ENCODE results near the gene ABCB9. TPM values are rescaled to one million over a fixed set of nuclear protein-coding genes. Genes with fewer than 3 reads are reported as not detected.

ABCB9 gene
- total RNA-seq, 2 donors from 2014 or later = 4.3 to 4.5 TPM

DNA sequence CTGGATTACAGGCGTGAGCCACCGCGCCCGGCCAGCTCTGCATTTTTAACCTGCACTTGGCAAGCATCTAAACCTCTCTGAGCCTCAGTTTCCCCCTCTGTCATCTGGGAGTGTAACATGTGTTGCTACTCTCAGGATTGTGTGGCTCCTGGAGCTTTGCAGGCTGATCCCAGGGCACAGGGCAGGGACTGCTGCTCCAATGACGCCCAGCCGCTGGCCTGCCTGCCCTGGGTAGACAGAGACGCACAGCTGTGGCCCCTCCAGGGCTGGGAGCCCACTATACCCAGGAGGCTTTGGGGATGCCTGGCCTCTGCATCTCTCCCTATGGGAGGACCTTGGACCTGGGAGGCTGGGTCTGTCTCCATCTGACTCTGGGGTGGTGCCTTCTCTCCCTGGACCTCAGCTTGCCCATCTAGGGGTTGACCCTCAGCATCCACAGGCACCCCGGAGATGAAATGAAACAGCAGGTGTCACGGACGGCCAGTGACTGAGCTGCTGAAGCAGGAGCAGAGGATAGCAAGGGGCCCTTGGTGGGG, 27.9 kb upstream of the ABCB9 start:
- Histone ChIP-seq H3K9me3 (no peaks in the 10 kb centered on the region), H3K27me3 (no peaks in the 10 kb centered on the region), H3K4me3 (no peak overlapping the region), H3K4me1 (no peaks in the 10 kb centered on the region), H3K9ac (ENCODE audit: low read depth in 2 of 2, low read length in 2 of 2) (no peak overlapping the region), H3K27ac (no peak overlapping the region), H3K36me3 (no peaks in the 10 kb centered on the region)
- TF ChIP-seq, protein P1, sequence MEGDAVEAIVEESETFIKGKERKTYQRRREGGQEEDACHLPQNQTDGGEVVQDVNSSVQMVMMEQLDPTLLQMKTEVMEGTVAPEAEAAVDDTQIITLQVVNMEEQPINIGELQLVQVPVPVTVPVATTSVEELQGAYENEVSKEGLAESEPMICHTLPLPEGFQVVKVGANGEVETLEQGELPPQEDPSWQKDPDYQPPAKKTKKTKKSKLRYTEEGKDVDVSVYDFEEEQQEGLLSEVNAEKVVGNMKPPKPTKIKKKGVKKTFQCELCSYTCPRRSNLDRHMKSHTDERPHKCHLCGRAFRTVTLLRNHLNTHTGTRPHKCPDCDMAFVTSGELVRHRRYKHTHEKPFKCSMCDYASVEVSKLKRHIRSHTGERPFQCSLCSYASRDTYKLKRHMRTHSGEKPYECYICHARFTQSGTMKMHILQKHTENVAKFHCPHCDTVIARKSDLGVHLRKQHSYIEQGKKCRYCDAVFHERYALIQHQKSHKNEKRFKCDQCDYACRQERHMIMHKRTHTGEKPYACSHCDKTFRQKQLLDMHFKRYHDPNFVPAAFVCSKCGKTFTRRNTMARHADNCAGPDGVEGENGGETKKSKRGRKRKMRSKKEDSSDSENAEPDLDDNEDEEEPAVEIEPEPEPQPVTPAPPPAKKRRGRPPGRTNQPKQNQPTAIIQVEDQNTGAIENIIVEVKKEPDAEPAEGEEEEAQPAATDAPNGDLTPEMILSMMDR (IDR thresholded peaks at IDR 0.05) = no peak
- DNase-seq = no peak
- intact Hi-C loops (cut with DNase I) = no loop called here

DNA sequence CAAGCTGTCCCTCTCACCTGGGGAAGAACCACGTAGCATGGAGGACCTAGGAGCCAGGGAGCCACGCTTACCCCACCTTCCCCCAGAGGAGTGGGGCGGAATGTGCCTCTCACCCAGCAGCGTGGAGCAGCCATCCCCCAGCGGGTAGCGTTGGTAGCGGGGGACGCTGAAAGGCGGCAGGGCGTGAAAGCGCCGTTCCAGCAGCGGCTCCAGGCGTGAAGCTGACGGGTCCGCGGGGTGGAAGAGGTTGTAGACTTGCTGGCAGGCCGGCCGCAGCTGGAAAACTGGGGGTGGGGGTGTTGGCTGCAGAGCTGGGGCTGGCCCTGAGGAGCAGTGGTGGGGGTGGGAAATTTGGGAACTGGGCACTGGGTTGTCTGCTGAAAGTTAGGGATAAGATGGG, 26.1 kb upstream of the ABCB9 start:
- TF ChIP-seq, protein P1 (IDR thresholded peaks at IDR 0.05) = no peak

DNA sequence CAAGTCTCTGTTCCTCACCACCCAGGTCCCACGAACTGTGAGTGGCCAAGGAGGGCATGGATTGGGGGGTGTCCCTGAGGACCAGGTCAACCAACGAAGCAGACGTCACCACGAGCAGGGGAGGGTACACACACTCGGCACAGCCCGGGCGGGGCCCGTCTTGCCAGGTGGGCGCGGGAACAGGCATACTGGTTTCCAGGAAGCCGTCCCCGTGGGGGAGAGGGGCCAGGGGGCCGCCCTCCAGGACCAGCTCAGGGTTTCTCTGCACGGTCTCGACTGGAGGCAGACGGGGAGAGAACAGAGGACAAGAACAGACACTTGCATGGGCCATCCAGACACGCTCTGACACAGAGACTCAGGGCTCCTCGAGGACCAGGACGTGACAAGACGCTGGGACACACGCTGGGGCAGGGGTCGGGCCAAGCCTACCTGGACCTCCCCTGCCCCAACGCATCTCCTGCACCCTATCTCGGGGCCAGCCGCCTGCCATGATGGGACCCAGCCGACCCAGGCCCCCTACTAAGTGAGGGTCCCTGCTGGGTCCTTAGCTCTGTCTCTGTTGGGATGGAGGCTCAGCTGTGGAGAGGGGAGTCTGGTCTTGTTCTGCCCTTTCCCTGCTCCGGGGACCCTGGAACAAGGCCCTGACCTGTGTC, 25.5 kb upstream of the ABCB9 start:
- H3K27ac ChIP-seq = no peak overlapping the region
- TF ChIP-seq, protein P1 (IDR thresholded peaks at IDR 0.05) = no peak
- H3K36me3 ChIP-seq = no peaks in the 10 kb centered on the region
- no peaks in the 10 kb centered on the region for H3K27me3 ChIP-seq
- no peak for DNase-seq
- no peak overlapping the region for H3K9ac ChIP-seq (ENCODE audit: low read depth in 2 of 2, low read length in 2 of 2)
- H3K9me3 ChIP-seq = no peaks in the 10 kb centered on the region
- H3K4me1 ChIP-seq = no peaks in the 10 kb centered on the region
- H3K4me3 ChIP-seq = no peak overlapping the region
- intact Hi-C loops (cut with DNase I) = no loop called here

More for the DNA sequence above, 26.1 kb upstream of the ABCB9 start:
- no peaks in the 10 kb centered on the region for H3K4me1 ChIP-seq
- no peak for DNase-seq
- no peak overlapping the region for H3K27ac ChIP-seq
- H3K9me3 ChIP-seq = no peaks in the 10 kb centered on the region
- no peak overlapping the region for H3K9ac ChIP-seq (ENCODE audit: low read depth in 2 of 2, low read length in 2 of 2)
- H3K27me3 ChIP-seq = no peaks in the 10 kb centered on the region
- no peak overlapping the region for H3K4me3 ChIP-seq
- no peaks in the 10 kb centered on the region for H3K36me3 ChIP-seq
- intact Hi-C loops (cut with DNase I) = no loop called here

DNA sequence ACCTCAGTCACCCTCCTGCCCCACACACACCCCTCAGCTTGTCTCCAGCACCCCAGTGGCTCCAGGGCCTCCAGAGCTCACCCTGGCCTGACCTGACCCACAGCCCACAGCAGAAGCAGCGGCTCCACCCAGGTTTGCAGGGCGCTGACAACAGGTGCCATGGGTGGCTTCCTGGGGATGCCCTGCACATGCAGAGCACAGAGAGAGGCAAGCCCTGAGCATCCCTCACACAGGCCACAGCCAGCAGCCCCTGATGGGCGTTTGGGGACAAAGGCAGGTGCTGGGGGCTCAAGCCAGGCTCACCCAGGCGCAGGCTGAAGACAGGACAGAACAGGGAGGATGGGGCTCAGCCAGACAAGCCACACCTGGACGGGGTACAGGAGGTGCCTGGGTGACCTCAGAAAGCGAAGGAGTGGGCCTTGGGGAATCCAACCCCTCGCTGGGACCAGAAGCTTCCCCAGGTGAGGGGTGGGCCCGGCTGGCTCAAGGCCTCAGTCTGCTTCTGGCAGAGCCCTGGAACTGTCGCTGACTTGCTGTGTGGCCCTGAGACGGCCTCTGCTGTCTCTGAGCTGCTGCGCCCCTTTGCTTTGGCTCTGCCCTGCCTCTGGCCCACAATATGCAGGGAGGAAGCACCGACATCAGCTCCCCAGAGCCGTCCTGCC, 24.8 kb upstream of the ABCB9 start:
- intact Hi-C loops (cut with DNase I) = no loop called here
- Histone ChIP-seq H3K4me1 (no peaks in the 10 kb centered on the region), H3K27ac (no peak overlapping the region), H3K9ac (ENCODE audit: low read depth in 2 of 2, low read length in 2 of 2) (no peak overlapping the region), H3K4me3 (no peak overlapping the region), H3K27me3 (no peaks in the 10 kb centered on the region), H3K9me3 (no peaks in the 10 kb centered on the region), H3K36me3 (no peaks in the 10 kb centered on the region)
- no peak for DNase-seq
- TF ChIP-seq, protein P1 (IDR thresholded peaks at IDR 0.05) = no peak

DNA sequence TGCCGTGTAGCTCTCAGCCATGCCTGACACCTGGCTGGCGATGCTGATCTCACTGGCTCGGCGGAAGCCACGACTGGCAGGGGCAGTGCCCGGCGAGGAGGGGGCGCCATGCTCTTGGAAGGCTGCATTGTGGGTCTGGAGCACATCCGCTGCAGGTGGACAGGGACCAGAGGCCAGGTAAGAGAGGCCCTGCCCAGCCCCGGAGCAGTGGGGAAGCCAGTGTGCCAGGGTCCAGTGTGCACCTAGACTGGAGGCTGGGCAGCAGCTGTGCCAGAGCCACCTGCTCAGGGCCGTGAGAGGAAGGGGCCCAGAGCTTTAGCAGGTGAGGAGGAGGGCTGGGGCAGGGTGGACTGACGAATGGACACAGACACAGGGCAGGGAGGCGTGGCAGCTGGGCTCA, 24.3 kb upstream of the ABCB9 start:
- H3K9ac ChIP-seq (ENCODE audit: low read depth in 2 of 2, low read length in 2 of 2) = no peak overlapping the region
- H3K4me1 ChIP-seq = no peaks in the 10 kb centered on the region
- H3K36me3 ChIP-seq = no peaks in the 10 kb centered on the region
- H3K4me3 ChIP-seq = no peak overlapping the region
- H3K27me3 ChIP-seq = no peaks in the 10 kb centered on the region
- intact Hi-C loops (cut with DNase I) = no loop called here
- no peak overlapping the region for H3K27ac ChIP-seq
- no peak for DNase-seq
- no peaks in the 10 kb centered on the region for H3K9me3 ChIP-seq
- TF ChIP-seq, protein P1 (IDR thresholded peaks at IDR 0.05) = no peak

Data from colonic mucosa (tissue), 4 donors.